Fibroblast of upper back skin (primary cell): ENCODE results near the gene UROC1.

Source experiments
- DNase-seq: peaks from one replicate; pipeline ENCODE4 v3.0.0-alpha.2; 2013

UROC1 gene

DNA sequence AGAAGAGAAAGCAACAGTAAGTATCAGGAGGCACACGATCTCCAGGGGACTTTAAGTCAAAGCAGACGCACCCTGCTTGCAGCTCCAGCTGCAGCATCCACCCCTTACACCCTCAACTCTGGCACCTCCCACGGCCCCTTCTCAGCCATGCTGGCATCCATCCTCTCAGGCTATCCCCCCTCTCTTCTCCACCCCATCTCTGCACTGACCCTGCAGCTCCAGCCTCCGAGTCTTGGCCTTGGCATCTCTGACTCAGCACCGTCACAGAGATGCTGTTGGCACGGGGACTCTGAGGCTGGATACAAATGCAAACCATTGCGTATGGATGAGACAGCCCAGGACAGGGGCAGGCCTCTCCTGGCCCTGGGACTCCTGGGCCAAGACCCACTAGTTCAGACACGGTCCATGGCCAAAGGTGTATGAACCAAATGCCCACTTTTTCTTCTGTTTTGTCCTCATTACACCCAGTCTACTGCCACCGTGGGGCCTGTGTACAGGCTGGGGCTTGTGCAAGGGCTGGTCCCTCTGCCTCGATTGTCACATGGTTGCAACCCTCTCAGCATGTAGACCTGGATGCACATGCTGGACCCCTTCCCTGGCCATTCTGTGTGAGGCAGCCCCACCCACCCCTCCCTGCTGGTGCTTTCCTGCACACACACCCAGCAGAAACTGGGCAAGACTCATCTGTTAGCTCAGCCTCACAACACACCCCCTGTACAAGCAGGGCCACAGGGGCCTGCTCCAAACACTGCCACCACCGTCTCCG, 23.2 kb downstream of the UROC1 start:
- no peak for DNase-seq

DNA sequence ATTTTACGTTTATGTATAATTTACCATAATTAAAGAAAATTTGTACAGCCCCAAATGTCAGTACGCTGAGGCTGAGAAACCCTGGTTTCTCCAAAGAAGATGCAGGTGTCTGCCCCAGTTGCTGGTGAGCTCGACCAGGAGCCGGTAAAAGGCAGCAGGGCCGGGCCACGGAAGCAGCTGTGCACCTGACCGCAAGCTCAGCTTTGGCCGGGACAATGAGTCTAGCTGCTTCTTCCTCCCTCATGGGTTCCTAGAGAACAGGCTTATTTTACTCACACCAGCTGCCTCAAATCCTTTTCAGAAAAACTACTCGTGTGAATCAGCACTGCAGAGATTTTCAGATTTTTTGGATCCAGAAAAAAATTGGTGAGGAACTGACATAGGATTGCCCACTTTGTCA, 23.8 kb downstream of the UROC1 start:
- no peak for DNase-seq

DNA sequence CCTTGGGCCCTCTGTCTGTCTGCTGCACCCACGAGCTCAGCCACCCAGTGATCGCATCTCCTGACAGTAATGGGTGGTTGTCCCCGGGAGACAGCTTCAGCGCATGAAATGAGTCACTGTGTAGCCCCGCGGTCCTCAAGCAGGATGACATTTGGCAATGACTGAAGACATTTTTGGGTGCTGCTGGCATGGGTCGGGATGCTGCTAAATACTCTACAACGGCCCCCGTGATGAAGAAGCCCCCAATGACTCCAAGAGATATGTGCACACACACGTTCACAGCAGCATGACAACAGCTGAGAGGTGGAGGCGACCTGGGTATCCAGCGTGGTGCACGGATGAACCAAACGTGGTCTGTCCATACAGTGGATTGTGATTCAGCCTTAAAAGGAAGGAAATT, 24.5 kb downstream of the UROC1 start:
- no peak for DNase-seq

DNA sequence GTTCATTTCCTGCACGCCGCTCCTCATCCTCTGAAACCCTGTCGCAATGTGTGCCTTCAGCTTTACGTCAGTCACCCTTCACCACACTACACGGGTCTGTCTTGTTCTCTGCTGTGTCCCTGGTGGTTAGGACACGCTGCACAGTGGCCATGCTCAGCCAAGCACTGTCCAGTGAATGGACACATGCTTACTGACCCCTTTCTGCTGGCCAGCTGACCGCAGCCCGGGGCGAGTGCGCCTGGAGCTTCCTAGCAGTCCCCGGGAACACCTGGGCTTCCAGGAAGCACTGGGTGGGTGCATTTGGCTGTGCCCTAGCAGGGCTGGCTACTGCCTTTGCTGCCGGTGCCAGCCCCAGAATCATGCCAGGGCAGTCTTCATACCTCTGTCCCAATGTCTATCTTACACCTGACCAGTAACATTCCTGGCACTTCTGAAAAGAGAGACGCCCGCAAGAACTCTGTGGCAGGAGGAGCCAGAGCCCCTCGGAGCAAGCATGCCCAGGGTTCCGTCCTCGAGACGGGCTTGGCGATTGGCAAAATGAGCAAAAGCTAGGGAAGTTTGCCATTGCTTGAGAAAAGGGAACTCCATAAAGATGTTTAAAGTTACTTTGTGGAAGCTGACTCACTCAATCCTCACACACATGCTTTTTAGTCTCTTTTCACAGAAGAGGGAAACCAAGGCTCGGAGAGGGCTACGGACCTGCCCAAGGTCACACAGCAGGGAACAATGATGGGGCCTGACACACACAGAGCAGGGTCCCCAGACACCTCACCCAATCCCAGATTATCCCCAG, 26.2 kb downstream of the UROC1 start:
- no peak for DNase-seq

DNA sequence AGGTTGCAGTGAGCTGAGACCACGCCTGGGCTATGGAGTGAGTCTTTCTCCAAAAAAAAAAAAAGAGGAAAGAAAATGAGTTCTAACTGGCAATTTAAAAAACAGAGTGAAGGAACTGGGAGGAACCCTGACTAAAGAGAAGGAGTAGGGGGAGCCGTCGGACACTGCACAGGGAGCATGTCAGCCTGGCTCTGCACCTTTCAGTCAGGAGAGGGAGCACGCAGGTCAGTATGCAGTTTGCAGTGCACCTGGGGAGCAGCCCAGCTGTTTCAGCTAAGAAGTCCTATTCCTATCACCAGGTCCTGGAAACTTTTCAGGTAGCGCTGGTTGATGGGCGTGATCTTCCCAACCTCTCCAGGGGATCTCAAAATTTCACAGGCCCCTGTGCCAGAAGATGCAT, 27.0 kb downstream of the UROC1 start:
- no peak for DNase-seq

DNA sequence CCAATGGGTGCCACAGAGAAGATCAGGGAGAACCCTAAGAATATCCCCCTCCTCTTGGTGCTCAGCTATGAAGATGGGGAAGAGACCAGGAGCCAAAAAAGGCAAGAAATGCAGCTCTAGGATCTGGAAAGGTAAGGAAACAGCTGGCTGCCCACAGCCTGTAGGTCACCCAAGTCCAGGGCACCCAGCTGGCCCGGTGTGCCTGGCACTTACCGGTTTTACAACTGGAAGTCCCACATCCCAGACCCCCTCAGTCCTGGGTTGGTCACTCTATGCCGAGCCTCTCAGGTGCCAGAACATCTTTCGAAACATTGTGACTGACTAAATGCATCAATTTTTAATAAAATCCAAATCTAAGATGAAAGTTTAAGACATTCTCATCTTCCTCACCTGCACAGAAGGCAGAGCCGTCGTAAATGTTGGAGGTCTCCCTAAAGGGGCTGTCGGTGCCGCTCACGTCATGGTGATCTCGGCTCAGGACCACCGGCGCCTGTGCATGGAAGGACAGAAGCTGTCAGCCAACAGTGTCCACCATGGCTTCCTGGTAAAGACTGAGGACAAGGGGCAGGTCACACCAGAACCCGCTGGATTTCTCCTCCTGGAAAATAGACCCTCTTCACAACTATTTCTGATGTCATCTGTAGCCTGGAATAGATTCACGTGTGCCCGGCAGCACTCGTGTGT, 28.5 kb downstream of the UROC1 start:
- DNase-seq: no peak

DNA sequence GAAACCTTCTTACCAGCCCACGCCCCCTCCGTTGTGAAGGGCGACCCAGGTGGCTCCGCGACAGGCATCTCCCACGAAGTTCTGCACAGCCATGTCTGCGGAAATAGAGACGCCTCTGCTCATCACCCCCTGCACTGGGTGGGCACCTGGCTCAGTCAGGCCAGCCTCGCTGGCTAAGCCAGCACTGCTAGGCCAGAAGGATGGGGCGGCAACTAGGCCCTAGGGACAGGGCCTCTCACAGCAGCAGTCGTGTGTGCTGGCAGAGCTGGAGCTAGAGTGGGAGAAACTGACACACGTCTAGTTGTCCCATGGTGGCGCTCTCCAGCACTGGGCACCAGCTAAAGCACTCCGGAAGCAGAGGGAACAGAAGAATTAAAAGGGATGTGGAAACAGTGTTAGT, 29.4 kb downstream of the UROC1 start:
- no peak for DNase-seq

DNA sequence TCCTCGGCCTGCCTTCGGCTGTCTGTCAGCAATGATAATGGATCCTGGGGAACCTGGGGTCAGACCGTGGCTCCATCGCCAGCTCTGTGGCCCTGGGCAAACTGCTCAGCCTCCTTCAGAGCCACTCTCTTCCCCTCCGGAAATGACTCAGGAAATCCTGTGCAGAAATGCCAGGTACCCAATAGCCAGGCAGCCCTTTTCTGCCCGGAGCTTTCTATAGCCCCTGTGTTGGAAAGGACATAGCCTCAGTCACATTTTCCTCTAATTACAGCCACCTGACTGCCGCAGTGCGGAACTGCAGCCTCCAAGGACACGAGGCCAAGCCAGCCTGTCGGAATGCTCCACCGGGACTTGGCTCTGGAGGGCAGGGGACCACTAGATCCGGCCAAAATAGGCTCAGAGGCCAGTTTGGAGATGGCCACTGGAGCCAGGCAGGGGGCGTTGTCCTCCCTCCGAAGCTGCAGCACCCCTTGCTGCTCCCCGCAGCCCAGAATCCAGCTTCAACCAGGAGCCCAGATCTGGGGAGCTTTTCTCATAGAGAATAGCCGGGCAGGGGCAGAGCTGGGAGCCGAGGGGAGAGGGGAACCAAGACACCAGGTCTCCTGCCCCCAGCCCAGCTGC, 30.3 kb downstream of the UROC1 start:
- no peak for DNase-seq

DNA sequence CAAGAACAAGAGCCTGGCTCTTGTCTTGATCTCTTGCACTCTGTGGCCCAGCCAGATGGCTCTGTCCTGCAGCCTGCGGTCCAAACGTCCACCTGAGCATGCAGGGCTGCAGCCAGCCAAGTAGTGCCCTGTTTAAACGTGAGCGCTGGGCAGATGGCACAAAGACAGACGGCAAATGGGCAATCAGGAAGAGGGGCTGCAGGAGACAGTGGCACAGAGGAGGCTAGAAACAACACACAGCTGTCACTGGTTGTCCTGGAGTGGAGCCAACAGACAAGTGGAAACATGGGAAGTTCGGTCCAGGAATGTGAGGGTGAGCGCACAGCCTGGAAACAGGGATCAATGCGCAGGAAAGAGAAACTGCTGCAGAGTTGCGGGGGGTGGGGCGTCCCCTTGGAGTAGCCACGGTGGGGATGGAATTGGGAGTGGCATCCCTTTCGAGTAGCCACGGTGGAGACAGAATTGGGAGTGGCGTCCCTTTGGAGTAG, 31.2 kb downstream of the UROC1 start:
- no peak for DNase-seq

DNA sequence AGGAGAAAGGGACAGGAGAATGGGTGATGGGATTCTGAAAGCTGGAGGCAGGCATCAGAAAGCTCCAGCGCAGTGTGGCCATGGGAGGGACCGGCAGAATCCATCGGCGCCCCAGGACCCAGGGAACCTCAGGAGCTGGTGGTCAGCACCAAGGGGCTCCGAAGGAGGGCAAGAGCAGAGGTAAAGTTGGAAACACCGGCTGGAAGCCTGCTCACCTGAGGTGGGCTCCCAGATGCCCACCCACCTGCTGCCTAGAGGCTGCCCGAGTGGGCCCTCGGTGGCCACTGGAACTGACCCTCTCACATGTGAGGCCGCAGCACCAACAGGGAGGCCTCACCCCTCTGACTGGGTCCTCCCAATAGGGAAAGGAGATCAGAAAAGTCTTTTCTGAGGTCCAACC, 31.6 kb downstream of the UROC1 start:
- no peak for DNase-seq

DNA sequence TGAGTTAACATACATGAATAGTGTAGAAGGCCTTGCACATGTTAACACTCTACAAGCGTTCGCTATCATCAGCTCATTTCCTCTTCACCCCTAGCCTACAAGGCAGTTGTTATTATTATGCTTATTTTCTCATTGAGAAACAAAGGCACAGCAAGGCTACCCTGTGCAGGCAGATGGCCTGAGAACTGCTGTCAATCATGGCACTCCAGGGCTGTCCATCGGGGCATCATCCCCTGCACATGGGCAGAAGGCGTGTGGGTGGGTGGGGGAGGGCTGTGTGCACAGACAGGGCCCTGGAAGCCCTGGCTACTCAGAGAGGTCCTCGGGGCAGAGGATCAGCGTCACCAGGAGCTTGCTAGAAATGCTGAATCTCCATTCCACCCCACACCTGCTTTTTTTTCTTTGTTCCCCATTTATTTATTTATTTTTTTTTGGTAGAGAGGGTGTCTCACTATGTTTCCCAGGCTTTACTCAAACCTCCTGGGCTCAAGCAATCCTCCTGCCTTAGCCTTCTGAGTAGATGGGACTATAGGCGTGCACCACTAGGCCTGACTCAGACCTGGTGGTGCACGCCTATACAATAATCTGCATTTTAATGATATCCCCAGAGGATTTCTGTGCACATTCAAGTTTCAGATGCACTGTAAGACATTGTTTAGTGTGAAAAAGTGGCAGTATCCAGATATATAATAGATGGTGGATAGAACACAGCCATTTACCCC, 32.2 kb downstream of the UROC1 start:
- no peak for DNase-seq

DNA sequence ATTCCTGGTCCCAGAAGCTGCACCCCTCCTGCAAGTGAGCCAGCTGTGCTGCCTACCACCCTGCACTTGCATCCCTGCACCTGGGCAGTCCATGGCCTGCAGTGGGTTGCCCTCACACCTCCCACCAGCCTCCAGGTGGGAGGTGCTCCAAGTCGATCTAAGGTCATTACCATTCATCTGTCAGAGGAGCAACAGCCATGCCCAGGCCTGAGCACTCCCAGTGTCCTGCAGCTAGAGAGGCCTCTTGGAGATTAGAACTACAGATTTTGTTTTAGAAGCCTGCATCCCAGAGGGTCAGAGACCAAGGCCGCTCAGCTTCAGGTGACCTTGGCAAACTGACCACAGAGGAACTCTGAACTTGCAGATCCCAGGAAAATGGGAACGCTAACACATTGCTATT, 32.9 kb downstream of the UROC1 start:
- no peak for DNase-seq

DNA sequence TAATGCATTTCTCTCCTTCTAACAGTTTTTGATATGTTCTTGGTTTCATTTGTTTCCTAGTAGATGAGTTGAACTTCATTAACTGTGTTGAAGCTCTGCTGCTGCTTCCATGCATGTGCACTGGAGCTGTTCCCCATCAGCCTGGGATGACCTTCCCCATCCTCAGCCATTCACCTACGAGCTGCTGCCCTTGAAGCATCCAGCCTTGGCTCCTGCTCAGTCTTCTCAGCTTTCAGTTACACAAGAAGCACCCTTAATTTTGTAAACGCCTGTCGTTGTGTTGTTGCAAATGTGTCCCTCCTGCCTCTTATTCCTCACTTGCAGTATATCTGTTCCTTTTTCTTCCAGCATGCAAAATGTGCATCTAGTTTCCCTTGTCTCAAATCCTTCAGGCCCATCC, 33.4 kb downstream of the UROC1 start:
- DNase-seq: no peak

DNA sequence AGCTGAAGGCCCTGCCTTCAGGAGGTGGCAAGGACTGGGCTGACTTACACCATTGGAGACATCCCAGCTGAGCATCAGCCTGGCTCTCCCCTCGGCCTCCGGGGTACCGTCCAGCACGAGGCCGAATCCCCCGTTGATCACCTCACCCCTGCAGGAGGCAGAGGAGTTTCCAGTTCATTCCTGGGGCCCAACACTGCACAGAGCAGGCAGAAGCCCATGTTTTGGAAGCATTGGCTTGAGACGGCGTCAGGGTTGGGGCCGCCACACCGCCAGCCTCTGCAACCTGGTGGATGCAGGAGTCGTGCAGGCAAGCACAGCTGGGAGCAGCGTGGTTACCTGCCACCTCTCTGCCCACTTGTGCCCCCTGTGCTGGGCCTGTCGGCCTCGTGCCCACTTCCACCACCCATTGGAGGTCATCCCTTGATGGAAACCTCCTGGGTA, 34.2 kb downstream of the UROC1 start:
- DNase-seq: no peak

DNA sequence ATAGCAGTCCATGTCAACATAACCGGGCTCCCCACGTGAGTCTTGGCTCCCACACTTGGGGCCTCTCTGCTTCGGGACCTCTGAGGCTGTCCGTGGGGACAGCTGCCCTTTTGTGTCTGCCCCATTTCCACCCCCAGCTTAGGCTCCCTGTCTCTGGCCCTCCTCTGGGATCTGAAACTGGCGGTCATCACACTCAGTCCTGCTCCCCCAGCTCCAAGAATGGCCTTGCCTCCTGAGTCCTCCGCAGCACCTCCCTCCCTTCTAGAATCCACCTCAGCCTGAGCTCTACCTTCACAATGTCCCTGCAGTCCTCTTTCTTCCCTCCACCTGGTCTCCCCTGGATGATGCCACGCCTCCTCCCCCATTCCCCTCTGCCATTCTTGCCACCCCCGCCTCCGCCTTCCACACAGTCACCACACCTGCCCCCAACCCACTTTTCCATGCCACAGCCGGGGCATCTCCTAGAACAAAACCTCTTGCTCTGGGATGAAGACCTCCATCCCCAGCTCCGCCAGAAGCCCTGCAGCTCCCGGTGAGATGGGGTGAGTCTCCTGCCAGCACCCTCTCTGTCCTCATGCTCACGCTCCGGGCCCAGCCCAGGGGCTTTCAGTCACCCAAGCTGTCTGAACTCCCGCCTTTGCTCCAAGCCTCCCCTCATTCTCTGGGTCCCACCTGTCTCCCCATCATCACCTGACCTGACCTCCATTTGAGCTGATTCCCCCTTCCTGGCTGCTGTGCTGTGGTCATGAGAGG, 34.9 kb downstream of the UROC1 start:
- DNase-seq: no peak

DNA sequence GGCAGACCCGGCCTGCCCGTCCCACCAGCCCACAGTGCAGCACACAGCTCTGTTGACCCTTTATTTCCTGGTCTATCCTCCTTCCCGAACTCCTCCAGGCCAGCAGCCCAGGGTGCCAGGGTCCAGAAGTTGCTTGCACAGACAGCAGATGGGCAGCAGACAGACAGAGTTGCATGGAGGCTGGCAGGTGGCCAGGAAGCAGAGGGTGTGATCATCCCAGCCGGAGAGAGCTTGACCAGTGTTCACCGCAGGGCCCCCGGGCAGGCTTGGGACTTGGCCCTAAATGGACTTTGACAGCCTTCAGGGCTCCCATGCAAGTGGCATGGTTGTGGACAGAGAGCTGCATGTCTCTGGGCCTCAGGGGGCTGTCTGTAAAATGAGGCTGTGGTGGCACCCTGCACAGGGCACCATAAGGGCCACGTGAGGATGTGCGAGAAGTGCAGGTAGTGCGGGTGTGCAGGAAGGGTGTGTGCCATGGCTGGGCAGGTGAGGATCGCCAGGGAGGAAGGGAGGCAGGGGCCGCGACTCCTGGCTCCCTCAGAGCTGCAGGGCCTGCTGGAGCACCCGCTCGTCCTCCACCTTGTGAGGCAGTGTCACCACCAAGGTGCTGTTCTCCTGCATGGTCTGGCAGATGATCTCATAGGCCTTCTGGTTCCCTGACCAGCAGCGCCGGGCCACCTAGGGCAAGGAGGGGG, 35.6 kb downstream of the UROC1 start:
- peak; percentile 13 for DNase-seq

DNA sequence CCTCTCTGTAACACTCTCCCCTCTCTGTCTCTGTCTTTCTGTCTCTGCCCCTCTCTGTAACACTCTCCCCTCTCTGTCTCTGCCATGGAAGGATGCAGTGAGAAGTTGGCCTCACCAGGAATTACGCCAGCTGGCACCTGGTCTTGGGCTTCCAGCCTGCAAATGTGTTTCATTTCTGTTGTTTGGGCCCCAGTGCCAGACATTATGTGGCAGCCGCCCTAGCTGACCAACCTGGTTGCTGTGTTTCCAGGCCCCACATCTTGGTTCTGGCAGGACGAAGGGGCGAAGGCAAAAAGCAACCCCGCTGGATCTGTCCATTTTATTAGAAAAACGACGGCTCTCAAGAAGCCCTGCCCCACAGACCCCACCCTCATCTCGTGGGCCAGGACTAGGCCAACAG, 36.7 kb downstream of the UROC1 start:
- no peak for DNase-seq

DNA sequence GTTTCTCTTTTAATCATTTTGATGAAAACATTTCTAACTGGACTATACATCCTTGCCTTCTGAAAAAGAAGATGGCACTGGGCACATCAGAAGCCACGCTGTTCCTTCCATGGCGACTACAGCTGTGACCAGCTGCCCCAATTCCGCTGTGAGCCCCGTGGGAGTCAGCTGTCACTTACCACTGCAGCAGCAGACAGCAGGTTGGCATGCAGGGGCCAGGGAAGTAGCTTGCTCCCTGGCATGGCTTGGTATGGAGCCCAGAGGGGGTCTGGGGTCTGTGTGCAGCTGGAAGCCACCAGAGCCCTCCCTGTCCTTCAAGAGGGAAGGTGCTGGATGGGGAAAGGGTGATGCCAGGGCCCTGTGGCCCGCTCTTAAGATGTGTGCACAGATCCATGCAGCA, 37.4 kb downstream of the UROC1 start:
- DNase-seq: no peak

DNA sequence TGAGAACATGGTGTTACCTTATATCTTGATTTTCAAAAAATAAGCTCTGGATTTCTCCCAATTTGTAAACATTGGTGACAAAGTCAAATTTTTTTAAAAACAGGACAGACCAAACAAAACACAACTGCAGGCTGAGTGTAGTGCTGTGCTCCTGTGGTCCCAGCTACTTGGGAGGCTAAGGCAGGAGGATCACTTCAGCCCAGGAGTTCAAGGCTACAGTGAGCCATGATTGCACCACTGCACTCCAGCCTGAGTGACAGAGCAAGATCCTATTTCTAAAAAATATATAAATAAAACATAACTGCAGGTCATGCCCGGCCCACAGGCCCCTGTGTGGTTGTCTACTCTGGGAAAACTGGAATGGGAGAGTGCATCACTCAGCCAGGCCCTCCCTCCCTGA, 37.9 kb downstream of the UROC1 start:
- DNase-seq: no peak

DNA sequence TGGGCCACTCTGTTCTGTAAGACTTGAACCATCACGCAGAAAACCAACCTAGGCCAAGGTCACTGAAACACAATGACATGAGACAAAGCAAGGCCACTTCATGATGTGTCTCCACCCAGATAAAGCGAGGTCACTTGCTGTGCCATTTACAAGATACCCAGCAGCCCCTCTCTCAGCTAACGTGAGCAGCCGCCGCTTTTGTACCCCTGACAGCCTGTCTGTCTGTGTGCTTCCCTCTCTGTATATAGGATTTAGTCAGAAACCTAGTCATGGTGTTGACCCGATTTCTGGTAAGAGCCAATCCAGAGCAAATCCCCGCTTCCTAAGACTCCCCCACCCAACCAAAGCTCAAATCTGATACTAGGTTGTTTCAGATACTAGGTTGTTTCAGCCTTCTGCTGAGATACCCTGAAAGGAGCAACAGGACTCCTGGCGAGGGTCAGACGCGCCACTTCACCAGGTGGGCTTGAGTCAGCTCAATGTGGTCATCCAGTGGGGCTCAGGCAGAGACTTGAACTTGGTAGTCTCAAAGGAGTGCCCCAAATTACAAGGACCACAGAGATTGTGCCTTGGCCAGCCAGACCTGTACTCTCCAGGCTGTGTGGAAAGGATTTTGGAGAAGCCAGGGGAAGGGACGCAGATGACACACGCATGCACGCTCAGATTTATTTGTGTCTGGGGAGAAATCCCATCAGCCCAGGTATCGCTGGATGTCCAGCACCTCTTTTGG, 38.8 kb downstream of the UROC1 start:
- no peak for DNase-seq

DNA sequence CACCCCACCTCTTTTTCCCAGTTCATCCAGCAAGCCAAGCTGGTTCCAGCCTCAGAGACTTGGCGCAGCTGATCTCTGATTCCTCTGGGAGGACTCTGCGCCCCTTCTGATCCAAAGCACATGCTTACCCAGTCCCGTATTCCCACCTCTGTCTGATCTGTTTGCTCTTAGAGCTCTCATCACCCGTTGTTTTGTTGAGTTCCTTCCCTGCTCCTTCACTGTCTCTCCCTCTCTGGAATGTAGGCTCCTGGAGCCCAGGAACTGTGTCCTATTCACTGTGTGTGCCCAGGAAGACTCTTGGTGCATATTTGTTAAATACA, 40.6 kb downstream of the UROC1 start:
- no peak for DNase-seq
